Hair follicular keratinocyte (primary cell): ENCODE measurements around the gene RELL1. TPM values are rescaled to one million over a fixed set of nuclear protein-coding genes. Genes with fewer than 3 reads are reported as not detected.

Experiments used
- total RNA-seq: library from RNA; depleted of rRNA; stranded (reverse); fragments of >200 nt; gene quantifications from 2 replicates; pipeline ENCODE4 v1.2.3, GENCODE V29; 2015

Gene RELL1, protein sequence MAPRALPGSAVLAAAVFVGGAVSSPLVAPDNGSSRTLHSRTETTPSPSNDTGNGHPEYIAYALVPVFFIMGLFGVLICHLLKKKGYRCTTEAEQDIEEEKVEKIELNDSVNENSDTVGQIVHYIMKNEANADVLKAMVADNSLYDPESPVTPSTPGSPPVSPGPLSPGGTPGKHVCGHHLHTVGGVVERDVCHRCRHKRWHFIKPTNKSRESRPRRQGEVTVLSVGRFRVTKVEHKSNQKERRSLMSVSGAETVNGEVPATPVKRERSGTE
- total RNA-seq, result 46.1 and 51.3 TPM in 2 replicates

DNA sequence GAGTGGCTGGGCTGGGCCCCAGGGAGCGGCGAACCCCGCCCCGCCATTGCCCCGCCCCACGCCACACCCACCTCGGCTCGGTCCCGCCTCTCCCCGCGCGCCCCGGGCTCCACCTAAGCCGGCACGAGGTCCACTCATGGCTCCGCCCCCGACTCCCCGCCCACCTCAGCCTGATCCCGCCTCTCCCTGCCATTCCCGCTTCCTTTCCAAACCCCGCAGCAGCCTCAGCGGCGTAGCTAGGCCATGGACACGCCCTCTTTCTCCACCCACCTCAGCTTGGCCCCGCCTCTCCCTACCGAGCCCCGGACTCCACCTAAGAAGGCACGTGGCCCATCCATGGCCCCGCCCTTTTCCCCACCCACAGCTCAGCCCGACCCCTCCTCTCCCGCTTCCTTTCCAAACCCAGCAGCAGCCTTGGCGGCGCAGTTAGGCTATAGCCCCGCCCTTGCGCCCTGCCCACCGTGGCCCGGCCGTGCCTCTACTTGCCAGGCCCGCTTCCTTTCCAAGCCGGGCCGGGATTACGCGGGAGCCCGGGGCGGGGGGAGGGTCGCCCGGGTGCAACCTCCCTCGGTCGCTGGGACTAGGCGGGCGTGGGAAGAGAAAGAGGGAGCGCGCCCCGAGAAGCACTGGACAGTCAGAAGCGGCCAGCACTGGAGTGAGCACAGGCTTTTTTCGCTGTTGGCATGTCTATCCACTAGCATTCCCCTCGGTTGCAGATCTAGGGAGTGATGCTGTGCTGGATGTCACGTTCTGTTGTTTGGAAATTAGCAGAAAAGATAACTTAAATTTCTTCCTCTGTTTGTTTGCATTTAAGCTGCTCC is at the start of gene RELL1:
Gene RELL1, minus strand, starts transcription at position 4 of the 821 bp plus-strand sequence. CDS start 89 bp downstream, outside the sequence.

Other genes starting within 250 kb of the RELL1 start
- 34.6 and 42.5 TPM in 2 replicates for gene PGM2, start 140.3 kb upstream of the RELL1 start, total RNA-seq
- 79.7 and 116 TPM in 2 replicates for gene TBC1D1, start 204.7 kb upstream of the RELL1 start, total RNA-seq